Right atrium auricular region (tissue), 2 donors: ENCODE results near the gene NKAPL. TPM values are rescaled to one million over a fixed set of nuclear protein-coding genes. Genes with fewer than 3 reads are reported as not detected.

Experiments
- DNase-seq: peaks from one replicate; pipeline ENCODE4 v3.0.0-alpha.2; 2019; ENCODE audit warnings: low spot score
- H3K27ac ChIP-seq, 2 donors: fragments of 200-600 bp; sonication (generic); 1 replicate in 1 of 2; 2 replicates in 1 of 2; pipeline ENCODE4 v1.5.1; 2016 to 2019
- H3K27me3 ChIP-seq, 2 donors: fragments of 200-600 bp; sonication (generic); one replicate each; pipeline versions ENCODE4 v1.5.1 to v1.6.0; 2017 to 2019
- H3K36me3 ChIP-seq: fragments of 200-600 bp; sonication (generic); one replicate; pipeline ENCODE4 v1.5.1; 2016
- H3K4me1 ChIP-seq, 2 donors: fragments of 200-600 bp; sonication (generic); one replicate each; pipeline versions ENCODE4 v1.5.1 to v1.6.0; 2017 to 2019
- H3K4me3 ChIP-seq, 2 donors: fragments of 200-600 bp; sonication (generic); 1 replicate in 1 of 2; 2 replicates in 1 of 2; pipeline ENCODE4 v1.5.1; 2017 to 2019; ENCODE audit warnings: mild to moderate bottlenecking in 1 of 2, moderate library complexity in 1 of 2
- H3K9me3 ChIP-seq, 2 donors: fragments of 200-600 bp; sonication (generic); one replicate each; pipeline ENCODE4 v1.5.1; 2019
- total RNA-seq, 2 donors: library from RNA; depleted of rRNA; stranded (reverse); fragments of >200 nt; gene quantifications; one replicate each; pipeline ENCODE4 v1.1.0, GENCODE V29; 2016
- TF ChIP-seq, protein P1 (sequence below), 2 donors: fragments of 200-600 bp; sonication (generic); IDR thresholded peaks; one replicate each; pipeline ENCODE4 v1.5.1; 2019; ENCODE audit warnings: antibody characterized with exemption in 2 of 2

The NKAPL gene
- total RNA-seq, 2 donors from 2014 or later, result 3.1 to 5.1 TPM

DNA sequence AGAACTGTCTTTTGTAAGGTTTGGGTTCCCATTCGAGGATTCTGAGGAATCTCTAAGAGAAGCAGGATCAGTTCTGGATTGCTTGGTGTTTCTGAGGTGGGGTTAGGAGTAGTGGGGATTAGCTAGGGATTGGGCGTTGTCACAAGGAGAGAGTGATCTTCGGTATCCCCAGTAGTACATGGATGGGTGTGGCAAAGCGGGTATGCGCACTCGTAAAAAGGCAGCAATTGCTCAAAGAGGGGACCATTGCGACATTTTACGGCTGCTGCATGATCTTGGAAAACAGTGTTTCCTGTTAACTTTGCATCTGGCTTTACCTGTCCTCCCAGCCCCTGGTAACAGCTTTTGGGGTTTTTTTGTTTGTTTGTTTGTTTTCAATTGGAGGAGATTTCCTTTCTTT, 43.7 kb upstream of the NKAPL start:
- Histone ChIP-seq H3K27ac (no peak overlapping the region), H3K36me3 (no peaks in the 10 kb centered on the region), H3K9me3 (no peaks in the 10 kb centered on the region), H3K27me3 (peaks cover 16 to 26% of the 10 kb centered on the region in 2 donors), H3K4me1 (peaks cover 0 to 21% of the 10 kb centered on the region in 2 donors), H3K4me3 (no peak overlapping the region)
- TF ChIP-seq, protein P1, sequence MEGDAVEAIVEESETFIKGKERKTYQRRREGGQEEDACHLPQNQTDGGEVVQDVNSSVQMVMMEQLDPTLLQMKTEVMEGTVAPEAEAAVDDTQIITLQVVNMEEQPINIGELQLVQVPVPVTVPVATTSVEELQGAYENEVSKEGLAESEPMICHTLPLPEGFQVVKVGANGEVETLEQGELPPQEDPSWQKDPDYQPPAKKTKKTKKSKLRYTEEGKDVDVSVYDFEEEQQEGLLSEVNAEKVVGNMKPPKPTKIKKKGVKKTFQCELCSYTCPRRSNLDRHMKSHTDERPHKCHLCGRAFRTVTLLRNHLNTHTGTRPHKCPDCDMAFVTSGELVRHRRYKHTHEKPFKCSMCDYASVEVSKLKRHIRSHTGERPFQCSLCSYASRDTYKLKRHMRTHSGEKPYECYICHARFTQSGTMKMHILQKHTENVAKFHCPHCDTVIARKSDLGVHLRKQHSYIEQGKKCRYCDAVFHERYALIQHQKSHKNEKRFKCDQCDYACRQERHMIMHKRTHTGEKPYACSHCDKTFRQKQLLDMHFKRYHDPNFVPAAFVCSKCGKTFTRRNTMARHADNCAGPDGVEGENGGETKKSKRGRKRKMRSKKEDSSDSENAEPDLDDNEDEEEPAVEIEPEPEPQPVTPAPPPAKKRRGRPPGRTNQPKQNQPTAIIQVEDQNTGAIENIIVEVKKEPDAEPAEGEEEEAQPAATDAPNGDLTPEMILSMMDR (IDR thresholded peaks at IDR 0.05), result no peak
- no peak for DNase-seq

DNA sequence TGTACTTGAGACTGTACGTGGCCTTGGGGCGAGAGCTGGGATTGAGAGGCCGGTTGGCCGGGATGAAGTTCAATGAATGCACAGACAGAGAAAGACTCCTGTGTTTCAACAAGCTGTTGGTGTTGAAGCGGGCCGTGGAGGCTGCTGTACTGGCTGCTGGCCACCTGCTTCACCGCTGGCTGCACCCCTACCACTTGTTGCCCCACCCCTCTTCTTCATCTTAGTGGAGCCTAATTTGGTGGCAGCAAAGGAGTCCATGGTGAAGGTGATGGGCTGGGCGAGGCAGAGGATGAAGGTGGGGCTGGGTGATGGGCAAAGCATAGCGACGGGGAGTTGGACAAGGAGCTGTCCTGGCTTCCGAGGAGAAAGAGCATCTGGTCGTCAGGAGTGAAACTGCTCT, 41.2 kb upstream of the NKAPL start:
- Histone ChIP-seq H3K4me1 (peaks cover 0 to 10% of the 10 kb centered on the region in 2 donors), H3K27ac (no peak overlapping the region), H3K4me3 (no peak overlapping the region), H3K9me3 (no peaks in the 10 kb centered on the region), H3K36me3 (no peaks in the 10 kb centered on the region), H3K27me3 (peaks cover 5 to 7% of the 10 kb centered on the region in 2 donors)
- TF ChIP-seq, protein P1 (IDR thresholded peaks at IDR 0.05), result no peak
- DNase-seq, result no peak

DNA sequence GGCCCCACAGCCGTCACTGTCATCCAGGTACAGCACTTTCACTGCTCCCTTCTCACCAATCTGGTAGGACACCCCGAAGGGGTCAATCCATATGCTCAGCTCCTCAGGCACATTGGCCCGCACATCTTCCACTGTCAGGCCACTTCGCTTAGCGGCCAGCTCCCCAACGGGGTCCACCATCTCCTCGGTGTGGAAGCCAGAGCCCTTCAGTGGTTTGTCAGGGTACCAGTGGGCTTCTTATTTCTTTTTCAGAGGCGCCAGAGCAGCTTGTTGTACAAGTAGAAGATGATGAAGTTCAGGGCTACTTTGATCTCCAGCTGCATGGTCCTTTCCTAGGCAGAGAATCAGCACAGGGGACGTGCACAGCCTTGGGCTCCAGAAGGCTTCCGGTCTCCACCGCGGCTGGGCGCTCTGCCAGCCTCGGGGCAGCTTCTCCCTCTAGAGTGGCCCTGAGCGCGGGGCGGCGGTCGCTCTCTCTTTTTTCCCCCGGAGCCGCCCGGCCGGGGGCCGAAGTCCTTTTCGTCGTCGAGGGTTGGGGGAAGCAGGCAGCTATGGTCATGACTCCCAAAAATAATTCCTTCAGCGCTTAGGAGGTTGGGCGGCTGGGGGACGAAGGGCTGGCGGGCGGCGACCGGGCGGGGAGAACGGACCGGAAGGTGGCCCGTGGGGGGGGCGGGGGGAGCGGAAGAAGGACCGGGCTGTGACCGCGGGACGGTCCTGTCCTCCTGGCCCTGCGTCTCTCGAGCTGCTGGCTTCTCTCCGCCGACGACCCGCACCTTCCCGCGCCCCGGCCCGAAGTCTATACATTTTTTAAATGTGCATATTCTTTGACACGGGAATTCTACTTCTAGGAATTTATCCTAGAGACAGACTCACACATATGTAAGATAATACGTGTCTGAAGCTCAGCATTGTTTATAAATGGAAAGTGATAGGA, 40.5 kb upstream of the NKAPL start:
- Histone ChIP-seq H3K9me3 (no peaks in the 10 kb centered on the region), H3K4me1 (peaks cover 0 to 9% of the 10 kb centered on the region in 2 donors), H3K36me3 (no peaks in the 10 kb centered on the region), H3K4me3 (peak overlapping the region; percentile 52 to 66), H3K27me3 (peaks cover 0 to under 1% of the 10 kb centered on the region in 2 donors), H3K27ac (peak overlapping the region; percentile 69 to 79)
- TF ChIP-seq, protein P1 (IDR thresholded peaks at IDR 0.05), result no peak
- DNase-seq, result peak; percentile 67

DNA sequence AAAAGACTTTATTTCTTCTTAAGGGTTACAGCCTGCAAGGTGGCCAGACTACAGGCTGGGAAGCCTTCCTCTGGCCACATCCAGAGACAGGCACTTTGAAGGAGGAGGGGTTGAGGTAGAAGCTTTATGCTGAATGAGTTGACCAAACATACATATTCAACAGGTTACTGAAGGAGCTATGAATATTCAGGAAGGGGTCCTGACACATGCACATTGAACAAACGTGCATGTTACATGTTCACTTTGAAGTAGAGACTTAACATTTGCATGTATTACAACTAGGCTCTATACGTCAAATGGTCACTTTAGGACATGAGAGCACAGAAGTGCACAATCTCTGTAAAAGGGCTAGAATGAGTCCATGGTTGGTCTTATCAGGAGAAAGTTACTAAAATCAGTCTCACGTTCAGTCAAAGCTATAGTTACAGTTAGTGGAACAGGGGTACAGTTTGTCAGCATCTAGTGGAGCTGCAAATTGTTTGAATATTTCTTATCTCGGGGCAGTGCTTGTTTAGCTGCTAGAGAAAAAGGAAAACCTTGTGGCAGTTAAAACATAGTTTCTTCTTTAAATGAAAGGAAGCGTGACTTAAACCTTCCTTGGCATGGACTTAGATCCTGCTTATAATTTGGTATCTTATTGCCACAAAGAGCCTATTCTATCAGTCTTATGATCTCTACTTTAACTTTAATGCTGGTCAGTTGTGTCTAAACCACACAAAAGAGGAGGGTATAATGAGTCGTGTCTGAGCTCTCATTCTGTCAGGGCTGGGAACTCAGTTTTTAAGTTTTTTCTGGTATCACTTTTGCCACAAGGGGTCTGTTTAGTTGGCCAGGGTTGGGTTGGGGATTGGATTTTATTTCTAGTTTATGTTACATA, 38.6 kb upstream of the NKAPL start:
- H3K36me3 ChIP-seq, result no peaks in the 10 kb centered on the region
- H3K27me3 ChIP-seq, result no peaks in the 10 kb centered on the region
- no peak overlapping the region for H3K4me3 ChIP-seq
- H3K9me3 ChIP-seq, result no peaks in the 10 kb centered on the region
- TF ChIP-seq, protein P1 (IDR thresholded peaks at IDR 0.05), result no peak
- DNase-seq, result no peak
- H3K27ac ChIP-seq, result no peak overlapping the region
- peaks cover 0 to 9% of the 10 kb centered on the region in 2 donors for H3K4me1 ChIP-seq

DNA sequence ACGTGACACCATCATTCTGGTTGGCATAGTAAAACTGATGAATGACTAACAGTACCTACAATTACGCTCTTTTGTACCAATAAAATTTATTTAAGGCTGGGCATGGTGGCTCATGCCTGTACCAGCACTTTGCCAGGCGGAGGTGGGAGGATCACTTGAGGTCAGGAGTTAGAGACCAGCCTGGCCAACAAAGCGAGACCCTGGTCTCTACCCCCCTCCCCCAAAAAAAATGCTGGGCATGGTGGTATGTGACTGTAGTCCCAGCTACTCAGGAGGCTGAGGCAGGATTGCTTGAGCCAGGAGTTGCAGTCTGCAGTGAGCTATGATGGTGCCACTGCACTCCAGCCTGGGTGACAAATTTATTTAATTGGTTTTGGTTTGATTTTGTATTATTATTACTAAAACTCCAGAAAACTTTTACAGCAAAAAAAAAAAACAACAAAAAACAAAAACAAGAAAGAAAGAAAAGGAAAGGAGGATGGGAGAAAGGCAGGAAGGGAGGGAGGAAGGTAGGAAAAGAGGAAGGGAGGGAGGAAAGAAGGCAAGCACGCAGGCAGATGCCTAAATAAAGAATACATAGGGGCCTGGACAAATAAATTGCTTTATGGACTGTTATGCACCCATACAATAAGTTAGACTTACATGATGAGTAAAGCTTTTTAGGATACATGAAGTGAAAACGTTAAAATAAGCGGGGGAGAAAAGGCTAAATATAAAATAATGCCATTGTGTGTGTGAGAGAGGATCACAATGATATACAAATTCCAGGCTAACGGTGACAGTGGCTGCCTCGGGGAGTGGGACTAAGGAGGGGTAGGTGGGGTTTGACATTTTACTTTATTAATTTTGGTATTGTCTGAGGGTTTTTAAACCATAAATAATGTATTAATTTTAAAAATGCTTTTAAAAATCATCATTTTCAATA, 34.7 kb upstream of the NKAPL start:
- no peak for DNase-seq
- no peaks in the 10 kb centered on the region for H3K27me3 ChIP-seq
- peaks cover 26% of the 10 kb centered on the region for H3K36me3 ChIP-seq
- TF ChIP-seq, protein P1 (IDR thresholded peaks at IDR 0.05), result no peak
- peak overlapping the region; percentile 67 to 71 for H3K4me3 ChIP-seq
- peaks cover 0 to 18% of the 10 kb centered on the region in 2 donors for H3K4me1 ChIP-seq
- peak overlapping the region; percentile 73 to 78 for H3K27ac ChIP-seq
- H3K9me3 ChIP-seq, result no peaks in the 10 kb centered on the region
